Pancreas (tissue), 10 donors: ENCODE data around the gene HPSE. TPM values are rescaled to one million over a fixed set of nuclear protein-coding genes. Genes with fewer than 3 reads are reported as not detected.

Source experiments
- ATAC-seq, 4 donors: fragments of 200-7000 bp; cut with Tn5 transposase; one replicate each; pipeline versions ENCODE4 v1.8.0 to v1.9.1; 2020; ENCODE audit warnings: mild to moderate bottlenecking in 4 of 4, moderate library complexity in 4 of 4
- DNase-seq, 6 donors: peaks; one replicate each; pipeline ENCODE4 v3.0.0-alpha.2; 2020
- FAIRE-seq: peaks from 2 replicates; lab custom pipeline; 2012; peaks lifted over from hg19 to GRCh38; lab: Jason Lieb, UNC
- H3K27ac ChIP-seq, 4 donors: fragments of 200-600 bp; sonication (generic); 1 replicate in 3 of 4; 2 replicates in 1 of 4; pipeline versions ENCODE4 v1.5.0 to v1.8.0; 2020
- H3K27me3 ChIP-seq, 4 donors: fragments of 200-600 bp; one replicate each; pipeline ENCODE4 v1.8.0; 2021
- H3K36me3 ChIP-seq, 3 donors: fragments of 200-600 bp; sonication (generic) in 1 of 3; one replicate each; pipeline versions ENCODE4 v1.5.0 to v1.8.0; 2020 to 2021
- H3K4me1 ChIP-seq, 3 donors: fragments of 200-600 bp; one replicate each; pipeline ENCODE4 v1.8.0; 2021
- H3K4me3 ChIP-seq, 4 donors: fragments of 200-600 bp; sonication (generic) in 2 of 4; one replicate each; pipeline versions ENCODE4 v1.5.0 to v1.8.0; 2020 to 2021
- H3K9me3 ChIP-seq, 4 donors: fragments of 200-600 bp; one replicate each; pipeline ENCODE4 v1.8.0; 2021
- WGBS, 2 donors: extraction: QIAGEN DNeasy Blood & Tissue Kit; methylation state at CpG; one replicate each; pipeline ENCODE4 v1.1.7; 2013; 5-methylcytosine and 5-hydroxymethylcytosine counted together
- intact Hi-C, 3 donors: fragments of 100-400 bp; cut with DNase I; formaldehyde crosslinking; loops; one replicate each; pipeline versions ENCODE4 v1.11.1 to v1.14.2; 2022
- polyA plus RNA-seq, 2 donors: library from polyadenylated mRNA; stranded (reverse); fragments of 200-250 nt; gene quantifications; one replicate each; pipeline ENCODE4 v1.2.3, GENCODE V29; 2013
- total RNA-seq, 6 donors: library from RNA; stranded (reverse); fragmentation: NEBNext Ultra II Directional in 4 of 6; extraction: Animal tissue kit (Norgen Biotek cat#: 25700) in 4 of 6; gene quantifications; one replicate each; pipeline versions ENCODE4 v1.2.1 to v1.2.4, GENCODE V29; 2021 to 2023
- TF ChIP-seq, protein P1 (sequence below), 4 donors: fragments of 200-600 bp; sonication (generic) in 3 of 4; IDR thresholded peaks; one replicate each; pipeline versions ENCODE4 v1.5.0 to v1.8.0; 2021; ENCODE audit warnings: antibody characterized with exemption in 4 of 4
- donor health status: healthy with polysubstance abuse.
- donor health status: DM: no; HTN: no; CAD: no; lungs with moderate emphysema.
- donor health status: DM: no; HTN: no; CAD: no.
- donor health status: control.
- donor health status: control.
- donor health status: Bipolar disorder and iron deficiency.
- donor health status: DM: yes; HTN: yes; CAD: no.
- donor health status: DM: no; HTN: no; CAD: no.
- donor health status: DM: no; HTN: no; CAD: no.
- donor health status: DM: yes; HTN: yes; CAD: no.

Gene HPSE
- total and polyA plus RNA-seq, 8 donors: 0.12 to 2.5 (median 0.70) TPM

DNA sequence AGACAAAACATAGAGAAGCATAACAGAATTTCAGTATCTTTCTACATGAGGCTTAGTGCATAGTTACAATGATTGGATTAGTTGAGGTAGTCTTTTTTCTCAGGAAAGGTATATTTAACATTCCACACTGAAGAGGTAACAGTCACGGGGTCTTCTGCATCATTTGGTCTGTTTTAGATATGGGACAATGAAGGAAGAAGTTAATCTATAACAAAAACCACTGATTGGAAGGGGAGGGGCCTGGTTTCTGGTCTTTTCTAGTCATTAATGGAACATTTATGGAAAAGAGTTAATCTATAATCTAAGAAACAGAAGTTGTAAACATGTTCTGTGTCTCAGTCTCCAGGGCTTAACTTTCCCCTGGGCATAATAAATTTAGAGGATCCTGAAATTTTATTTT is 37.3 kb upstream of the HPSE start:
- Histone ChIP-seq H3K27ac (no peak overlapping the region), H3K36me3 (no peaks in the 10 kb centered on the region), H3K4me1 (no peaks in the 10 kb centered on the region), H3K4me3 (no peak overlapping the region), H3K9me3 (no peaks in the 10 kb centered on the region), H3K27me3 (no peaks in the 10 kb centered on the region)
- ATAC-seq (peak in 2 of 4 donors; percentile 40 to 53), DNase-seq (no peak), FAIRE-seq (no peak)
- intact Hi-C loops: no loop called here
- 39 to 44% methylated on average over 1 of the region's 1 CpG for WGBS, 2 donors
- TF ChIP-seq, protein P1, sequence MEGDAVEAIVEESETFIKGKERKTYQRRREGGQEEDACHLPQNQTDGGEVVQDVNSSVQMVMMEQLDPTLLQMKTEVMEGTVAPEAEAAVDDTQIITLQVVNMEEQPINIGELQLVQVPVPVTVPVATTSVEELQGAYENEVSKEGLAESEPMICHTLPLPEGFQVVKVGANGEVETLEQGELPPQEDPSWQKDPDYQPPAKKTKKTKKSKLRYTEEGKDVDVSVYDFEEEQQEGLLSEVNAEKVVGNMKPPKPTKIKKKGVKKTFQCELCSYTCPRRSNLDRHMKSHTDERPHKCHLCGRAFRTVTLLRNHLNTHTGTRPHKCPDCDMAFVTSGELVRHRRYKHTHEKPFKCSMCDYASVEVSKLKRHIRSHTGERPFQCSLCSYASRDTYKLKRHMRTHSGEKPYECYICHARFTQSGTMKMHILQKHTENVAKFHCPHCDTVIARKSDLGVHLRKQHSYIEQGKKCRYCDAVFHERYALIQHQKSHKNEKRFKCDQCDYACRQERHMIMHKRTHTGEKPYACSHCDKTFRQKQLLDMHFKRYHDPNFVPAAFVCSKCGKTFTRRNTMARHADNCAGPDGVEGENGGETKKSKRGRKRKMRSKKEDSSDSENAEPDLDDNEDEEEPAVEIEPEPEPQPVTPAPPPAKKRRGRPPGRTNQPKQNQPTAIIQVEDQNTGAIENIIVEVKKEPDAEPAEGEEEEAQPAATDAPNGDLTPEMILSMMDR (IDR thresholded peaks at IDR 0.05): no peak

DNA sequence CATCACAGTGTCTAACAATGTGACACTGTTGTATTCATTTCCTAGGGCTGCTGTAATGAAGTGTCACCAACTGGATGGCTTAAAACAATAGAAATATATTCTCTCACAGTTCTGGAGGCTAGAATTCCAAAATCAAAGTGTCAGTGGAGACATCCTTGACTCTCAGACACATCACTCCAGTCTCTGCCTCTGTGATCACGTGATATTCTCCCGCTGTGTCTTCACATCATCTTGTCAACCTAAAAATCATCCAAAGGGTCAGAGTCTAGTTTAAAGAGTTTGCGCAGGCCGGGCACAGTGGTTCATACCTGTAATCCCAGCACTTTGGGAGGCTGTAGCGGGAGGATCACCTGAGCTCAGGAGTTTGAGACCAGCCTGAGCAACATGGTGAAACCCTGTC is 36.6 kb upstream of the HPSE start:
- Histone ChIP-seq H3K27me3 (no peaks in the 10 kb centered on the region), H3K4me3 (no peak overlapping the region), H3K36me3 (no peaks in the 10 kb centered on the region), H3K27ac (no peak overlapping the region), H3K4me1 (no peaks in the 10 kb centered on the region), H3K9me3 (no peaks in the 10 kb centered on the region)
- WGBS, 2 donors: 90 to 93% methylated on average over 5 of the region's 5 CpGs
- no peak for ATAC-seq
- DNase-seq: no peak
- TF ChIP-seq, protein P1 (IDR thresholded peaks at IDR 0.05): no peak
- FAIRE-seq: no peak
- intact Hi-C loops: no loop called here

DNA sequence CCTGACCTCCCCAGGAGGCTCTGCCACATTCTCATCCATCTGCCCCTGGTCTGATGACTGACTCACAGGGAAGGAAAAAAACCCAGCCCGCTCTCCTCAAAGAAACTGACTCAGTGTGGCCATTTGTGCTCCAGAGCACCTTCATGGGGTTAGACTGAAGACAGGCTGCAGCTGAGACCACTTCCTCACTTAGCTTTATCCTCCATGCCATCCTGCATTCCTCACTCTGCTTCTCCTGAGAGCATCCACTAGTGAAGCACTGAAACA is 35.9 kb upstream of the HPSE start:
- 95 to 100% methylated on average over 1 of the region's 1 CpG for WGBS, 2 donors
- no peak for DNase-seq
- Histone ChIP-seq H3K4me3 (no peak overlapping the region), H3K9me3 (no peaks in the 10 kb centered on the region), H3K36me3 (no peaks in the 10 kb centered on the region), H3K27me3 (no peaks in the 10 kb centered on the region), H3K27ac (no peak overlapping the region), H3K4me1 (no peaks in the 10 kb centered on the region)
- intact Hi-C loops: no loop called here
- TF ChIP-seq, protein P1 (IDR thresholded peaks at IDR 0.05): no peak
- peak in 1 of 4 donors; percentile 34 for ATAC-seq
- no peak for FAIRE-seq

DNA sequence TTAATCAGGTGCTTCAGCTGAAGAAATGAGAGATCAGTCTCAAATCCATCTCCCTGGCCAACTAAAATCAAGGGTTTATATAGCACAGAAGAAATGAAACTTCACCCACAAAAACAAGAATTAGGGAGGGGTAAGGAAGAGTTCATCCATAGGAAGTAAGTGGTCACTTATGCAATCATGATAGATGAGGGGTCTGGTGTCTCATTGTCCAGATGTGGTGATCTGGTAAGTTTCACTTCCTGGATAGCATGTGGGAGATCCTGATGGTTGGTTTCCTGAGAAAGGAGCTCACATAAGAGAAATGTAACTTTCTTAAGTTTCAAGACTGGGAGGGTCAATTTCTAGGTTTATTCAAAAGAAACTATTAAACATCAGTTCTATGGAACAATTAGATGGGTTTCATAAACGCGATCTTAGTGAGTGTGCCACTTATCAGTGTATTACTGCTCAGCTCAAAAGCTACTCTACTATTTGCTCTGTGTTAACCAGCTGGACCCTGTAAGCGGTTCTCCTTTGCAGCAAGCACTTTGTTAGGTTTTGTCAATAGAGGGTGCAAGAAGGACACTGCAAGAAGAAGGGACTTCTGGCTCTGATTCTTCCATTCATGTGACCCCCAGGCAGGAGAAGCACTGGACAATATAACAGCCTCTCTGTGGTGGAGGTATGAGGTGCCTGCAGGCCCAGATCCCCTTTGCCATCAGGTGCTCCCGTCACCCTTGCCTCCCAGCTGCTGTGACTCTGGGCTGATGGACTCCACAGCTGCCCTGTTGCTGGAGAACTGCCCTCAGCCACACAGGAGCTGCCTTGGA is 35.4 kb upstream of the HPSE start:
- no peak for FAIRE-seq
- 53 to 61% methylated on average over 4 of the region's 4 CpGs for WGBS, 2 donors

DNA sequence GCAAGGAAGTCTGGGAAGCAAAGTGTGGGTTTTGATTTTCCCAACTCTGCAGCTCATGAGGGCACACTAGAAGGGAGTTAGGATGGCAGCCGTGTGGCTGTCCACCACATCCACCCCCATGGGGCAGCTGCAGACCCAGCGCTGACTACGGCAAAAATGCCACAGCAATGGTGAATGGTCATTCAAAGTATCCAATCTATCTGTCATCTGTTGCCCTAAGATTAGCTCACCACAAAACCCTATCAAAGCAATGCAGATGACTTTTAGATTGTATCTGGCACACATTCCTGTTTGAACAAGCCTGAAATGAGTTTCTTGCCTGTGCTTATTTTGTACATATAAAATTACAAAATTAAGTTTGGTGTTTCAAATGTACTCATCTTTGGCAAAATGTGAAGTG is 29.7 kb upstream of the HPSE start:
- H3K4me1 ChIP-seq: no peaks in the 10 kb centered on the region
- DNase-seq (no peak), FAIRE-seq (no peak), ATAC-seq (no peak)
- TF ChIP-seq, protein P1 (IDR thresholded peaks at IDR 0.05): no peak
- intact Hi-C loops: no loop called here
- WGBS, 2 donors: 87 to 91% methylated on average over 3 of the region's 3 CpGs
- no peaks in the 10 kb centered on the region for H3K36me3 ChIP-seq
- no peaks in the 10 kb centered on the region for H3K9me3 ChIP-seq
- H3K27ac ChIP-seq: no peak overlapping the region
- no peaks in the 10 kb centered on the region for H3K27me3 ChIP-seq
- no peak overlapping the region for H3K4me3 ChIP-seq

More for the DNA sequence above, 35.4 kb upstream of the HPSE start:
- ATAC-seq: peak in 2 of 4 donors; percentile 60 to 74
- TF ChIP-seq, protein P1 (IDR thresholded peaks at IDR 0.05): no peak
- H3K9me3 ChIP-seq: no peaks in the 10 kb centered on the region
- no peak overlapping the region for H3K27ac ChIP-seq
- no peaks in the 10 kb centered on the region for H3K27me3 ChIP-seq
- H3K4me3 ChIP-seq: no peak overlapping the region
- DNase-seq: no peak
- intact Hi-C loops: no loop called here
- no peaks in the 10 kb centered on the region for H3K36me3 ChIP-seq
- H3K4me1 ChIP-seq: no peaks in the 10 kb centered on the region
